Bronchial epithelial cell (primary cell): ENCODE results near the gene CDR2. TPM values are rescaled to one million over a fixed set of nuclear protein-coding genes. Genes with fewer than 3 reads are reported as not detected.
"Not testable (repeated sequence)": the region's sequence is repeated elsewhere in the genome, so short reads cannot be mapped to it uniquely, and the experiment has no call there.

Experiments used
- DNase-seq: peaks from one replicate; pipeline ENCODE4 v3.0.0-alpha.2; 2010; ENCODE audit warnings: low read depth
- FAIRE-seq: peaks from 2 replicates; lab custom pipeline; 2011; peaks lifted over from hg19 to GRCh38; lab: Jason Lieb, UNC
- H3K27me3 ChIP-seq: 2 replicates; pipeline ENCODE4 v1.5.1; 2011; ENCODE audit warnings: low read length; ENCODE audit not compliant: control insufficient read depth, insufficient read depth
- H3K36me3 ChIP-seq: 2 replicates; pipeline ENCODE4 v1.5.1; 2011; ENCODE audit warnings: low read length; ENCODE audit not compliant: control insufficient read depth, insufficient read depth
- H3K4me3 ChIP-seq: 2 replicates; pipeline ENCODE4 v1.5.1; 2011; ENCODE audit warnings: mild to moderate bottlenecking, low read depth, low read length, control low read depth
- total RNA-seq: library from RNA; depleted of rRNA; stranded (reverse); fragments of >200 nt; gene quantifications from 2 replicates; pipeline ENCODE4 v1.2.1, GENCODE V29; 2014
- TF ChIP-seq, protein P1 (sequence below): IDR thresholded peaks from 2 replicates; pipeline ENCODE4 v1.5.1; 2011; ENCODE audit warnings: mild to moderate bottlenecking, moderate library complexity, low read length, control low read depth, inconsistent platforms; ENCODE audit not compliant: insufficient read depth, severe bottlenecking

The CDR2 gene
- total RNA-seq, 1 donor from 2014 or later: 25.3 TPM

DNA sequence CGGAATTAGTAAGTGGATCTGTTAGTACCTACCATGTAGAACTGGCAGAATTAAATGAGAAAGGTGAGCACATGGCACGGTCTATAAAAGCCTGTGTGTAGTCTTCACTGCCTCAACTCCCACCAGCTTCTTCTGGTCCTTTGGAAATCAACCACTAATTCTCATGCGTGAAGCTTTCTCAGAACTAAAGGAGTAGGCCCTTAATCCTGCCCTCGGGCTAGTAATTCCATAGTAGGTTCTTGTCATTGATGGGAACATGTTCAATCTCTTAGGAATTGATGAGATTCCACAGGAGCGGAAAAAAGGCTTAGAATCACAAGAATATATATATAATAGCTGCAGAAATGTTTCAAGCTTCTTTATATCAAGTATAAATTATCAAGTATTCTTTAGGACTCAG is 21.7 kb downstream of the CDR2 start:
- DNase-seq (no peak), FAIRE-seq (no peak)
- Histone ChIP-seq H3K36me3 (peaks cover 2% of the 10 kb centered on the region), H3K4me3 (no peak overlapping the region), H3K27me3 (no peaks in the 10 kb centered on the region)
- TF ChIP-seq, protein P1, sequence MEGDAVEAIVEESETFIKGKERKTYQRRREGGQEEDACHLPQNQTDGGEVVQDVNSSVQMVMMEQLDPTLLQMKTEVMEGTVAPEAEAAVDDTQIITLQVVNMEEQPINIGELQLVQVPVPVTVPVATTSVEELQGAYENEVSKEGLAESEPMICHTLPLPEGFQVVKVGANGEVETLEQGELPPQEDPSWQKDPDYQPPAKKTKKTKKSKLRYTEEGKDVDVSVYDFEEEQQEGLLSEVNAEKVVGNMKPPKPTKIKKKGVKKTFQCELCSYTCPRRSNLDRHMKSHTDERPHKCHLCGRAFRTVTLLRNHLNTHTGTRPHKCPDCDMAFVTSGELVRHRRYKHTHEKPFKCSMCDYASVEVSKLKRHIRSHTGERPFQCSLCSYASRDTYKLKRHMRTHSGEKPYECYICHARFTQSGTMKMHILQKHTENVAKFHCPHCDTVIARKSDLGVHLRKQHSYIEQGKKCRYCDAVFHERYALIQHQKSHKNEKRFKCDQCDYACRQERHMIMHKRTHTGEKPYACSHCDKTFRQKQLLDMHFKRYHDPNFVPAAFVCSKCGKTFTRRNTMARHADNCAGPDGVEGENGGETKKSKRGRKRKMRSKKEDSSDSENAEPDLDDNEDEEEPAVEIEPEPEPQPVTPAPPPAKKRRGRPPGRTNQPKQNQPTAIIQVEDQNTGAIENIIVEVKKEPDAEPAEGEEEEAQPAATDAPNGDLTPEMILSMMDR: no peak

DNA sequence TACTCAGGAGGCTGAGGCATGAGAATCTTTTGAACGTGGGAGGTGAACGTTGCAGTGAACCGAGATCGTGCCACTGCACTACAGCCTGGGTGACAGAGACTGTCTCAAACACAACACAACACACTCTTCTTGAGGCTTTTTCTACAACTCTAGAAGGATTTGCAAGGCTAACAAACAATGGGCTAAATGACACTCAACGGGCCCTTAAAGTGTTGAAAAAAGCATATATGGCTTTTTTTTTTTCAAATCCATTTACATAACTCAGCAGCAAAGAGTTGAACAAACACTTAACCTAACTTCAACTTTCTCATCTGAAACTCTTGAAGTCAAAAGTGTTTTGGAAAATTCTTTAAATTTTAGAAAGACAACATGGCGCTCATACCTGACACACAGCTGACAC is 22.3 kb downstream of the CDR2 start:
- DNase-seq (no peak), FAIRE-seq (no peak)
- Histone ChIP-seq H3K36me3 (peaks cover 5% of the 10 kb centered on the region), H3K27me3 (no peaks in the 10 kb centered on the region), H3K4me3 (no peak overlapping the region)
- TF ChIP-seq, protein P1: no peak

DNA sequence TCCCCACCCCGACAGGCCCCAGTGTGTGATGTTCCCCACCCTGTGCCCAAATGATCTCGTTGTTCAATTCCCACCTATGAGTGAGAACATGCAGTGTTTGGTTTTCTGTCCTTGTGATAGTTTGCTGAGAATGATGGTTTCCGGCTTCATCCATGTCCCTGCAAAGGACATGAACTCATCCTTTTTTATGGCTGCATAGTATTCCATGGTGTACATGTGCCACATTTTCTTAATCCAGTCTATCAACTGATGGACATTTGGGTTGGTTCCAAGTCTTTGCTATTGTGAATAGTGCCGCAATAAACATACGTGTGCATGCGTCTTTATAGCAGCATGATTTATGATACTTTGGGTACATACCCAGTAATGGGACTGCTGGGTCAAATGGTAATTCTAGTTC is 23.4 kb downstream of the CDR2 start:
- not testable (repeated sequence) for FAIRE-seq, H3K27me3 ChIP-seq, H3K4me3 ChIP-seq, H3K36me3 ChIP-seq, DNase-seq

DNA sequence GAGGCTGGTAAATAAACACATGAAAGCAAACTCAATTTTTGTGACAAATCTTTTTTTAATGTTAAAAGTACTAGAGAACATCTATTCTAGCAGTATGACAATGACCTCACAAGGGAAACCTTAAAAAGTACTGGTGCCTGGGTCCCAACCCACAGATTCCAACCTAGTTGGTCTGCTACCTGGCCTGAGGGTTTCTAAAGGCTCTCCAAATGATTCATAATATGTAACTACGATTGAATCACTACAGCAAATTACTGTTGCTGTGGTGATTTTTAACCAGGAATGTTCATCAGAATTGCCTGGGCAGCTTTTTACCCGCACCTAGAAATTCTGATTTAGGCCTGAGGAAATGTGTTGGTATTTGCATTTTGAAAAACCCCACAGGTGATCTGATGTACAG is 26.1 kb downstream of the CDR2 start:
- Histone ChIP-seq H3K4me3 (no peak overlapping the region), H3K36me3 (peaks cover 7% of the 10 kb centered on the region), H3K27me3 (no peaks in the 10 kb centered on the region)
- FAIRE-seq: no peak
- TF ChIP-seq, protein P1: no peak
- DNase-seq: peak; percentile 90

DNA sequence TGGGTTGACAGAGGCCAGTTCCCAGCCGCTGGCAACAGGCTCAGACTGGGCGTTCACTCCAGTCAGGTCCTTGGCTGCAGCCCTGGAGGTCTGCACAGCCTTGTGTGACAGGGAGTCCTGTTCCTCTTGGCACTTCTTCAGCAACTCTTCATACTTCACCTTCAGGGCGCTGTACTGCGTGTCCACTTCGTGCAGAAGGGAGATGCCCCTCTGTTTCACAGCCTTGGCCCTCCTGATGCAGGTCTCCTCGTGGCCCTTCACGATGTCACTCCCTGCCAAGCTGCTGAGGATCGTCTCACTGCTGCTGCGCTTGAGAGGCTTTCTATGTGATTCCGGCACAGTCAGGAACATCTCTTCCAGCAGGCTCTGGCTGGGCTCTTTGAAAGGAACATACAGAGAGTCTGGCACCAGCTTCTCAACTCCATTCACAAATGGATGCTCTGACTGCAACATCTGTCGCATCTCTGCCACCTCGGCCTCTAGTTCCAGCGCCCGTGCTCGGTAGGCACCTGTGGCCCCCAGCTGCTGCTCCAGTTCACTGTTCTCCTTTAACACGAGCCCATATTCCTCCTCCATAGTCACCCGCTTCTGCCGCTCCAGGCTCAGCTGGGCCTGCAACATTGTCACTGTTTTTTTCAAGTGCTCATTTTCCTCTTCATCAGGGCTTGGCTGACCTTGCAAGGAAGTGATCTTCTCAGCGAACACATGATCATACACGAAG is 27.2 kb downstream of the CDR2 start:
- TF ChIP-seq, protein P1: no peak
- no peak for FAIRE-seq
- Histone ChIP-seq H3K27me3 (no peaks in the 10 kb centered on the region), H3K4me3 (no peak overlapping the region), H3K36me3 (peaks cover 6% of the 10 kb centered on the region)
- no peak for DNase-seq

DNA sequence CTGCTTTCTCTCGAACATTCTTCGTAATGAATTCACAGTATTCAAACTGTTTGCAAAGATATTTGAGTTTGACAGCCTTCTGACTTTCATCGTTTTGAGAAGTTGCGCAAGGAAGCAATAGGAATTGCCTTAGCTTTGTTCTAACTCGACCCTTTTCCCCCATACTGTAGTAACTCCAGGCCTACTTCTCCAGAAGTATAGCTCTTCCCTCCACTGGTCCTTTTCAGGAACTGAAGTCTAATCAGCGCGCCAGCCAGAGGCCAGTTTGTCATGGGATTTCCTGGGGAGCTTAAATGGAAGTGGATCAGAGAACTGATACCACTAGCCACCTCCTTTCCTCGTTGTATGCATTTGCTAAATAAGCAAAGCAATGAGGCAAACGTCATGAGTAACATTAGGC is 27.9 kb downstream of the CDR2 start:
- Histone ChIP-seq H3K36me3 (peaks cover 6% of the 10 kb centered on the region), H3K4me3 (no peak overlapping the region), H3K27me3 (no peaks in the 10 kb centered on the region)
- FAIRE-seq (no peak), DNase-seq (no peak)
- TF ChIP-seq, protein P1: no peak
